Measurements from ENCODE around the gene DCC.

DCC gene

GRCh38 chr18:52518086-52518485 lies 178.1 kb downstream of the DCC start:
- Mint-ChIP-seq H3K36me3 (ENCODE audit: low read depth) (no peaks in the 10 kb centered on the region), H3K4me1 (peaks cover 7% of the 10 kb centered on the region), H3K4me3 (no peak overlapping the region), H3K27me3 (ENCODE audit: low read depth) (no peaks in the 10 kb centered on the region), H3K27ac (no peak overlapping the region), H3K9me3 (no peaks in the 10 kb centered on the region)
- no peak for TF ChIP-seq CTCF (IDR thresholded peaks at IDR 0.05; ENCODE audit: unreplicated experiment in 3 of 3)

- Mint-ChIP-seq H3K36me3 (ENCODE audit: low read depth) (no peaks in the 10 kb centered on the region), H3K4me1 (peaks cover 7% of the 10 kb centered on the region), H3K4me3 (no peak overlapping the region), H3K9me3 (no peaks in the 10 kb centered on the region), H3K27me3 (ENCODE audit: low read depth) (no peaks in the 10 kb centered on the region), H3K27ac (no peak overlapping the region)
- TF ChIP-seq CTCF (IDR thresholded peaks at IDR 0.05; ENCODE audit: unreplicated experiment in 3 of 3): no peak
These were observed 179.0 kb downstream of the DCC start for GRCh38 chr18:52519021-52519420.

GRCh38 chr18:52523566-52523965 lies 183.6 kb downstream of the DCC start:
- no peaks in the 10 kb centered on the region for H3K36me3 Mint-ChIP-seq (ENCODE audit: low read depth)
- H3K27me3 Mint-ChIP-seq (ENCODE audit: low read depth): no peaks in the 10 kb centered on the region
- no peak for TF ChIP-seq CTCF (IDR thresholded peaks at IDR 0.05; ENCODE audit: unreplicated experiment in 3 of 3)
- H3K9me3 Mint-ChIP-seq: peaks cover 3% of the 10 kb centered on the region
- H3K4me1 Mint-ChIP-seq: peaks cover 7% of the 10 kb centered on the region
- H3K4me3 Mint-ChIP-seq: no peak overlapping the region
- no peak overlapping the region for H3K27ac Mint-ChIP-seq

GRCh38 chr18:52531836-52532235 lies 191.8 kb downstream of the DCC start:
- H3K4me3 Mint-ChIP-seq: no peak overlapping the region
- H3K4me1 Mint-ChIP-seq: no peaks in the 10 kb centered on the region
- no peaks in the 10 kb centered on the region for H3K9me3 Mint-ChIP-seq
- H3K36me3 Mint-ChIP-seq (ENCODE audit: low read depth): no peaks in the 10 kb centered on the region
- no peak for TF ChIP-seq CTCF (IDR thresholded peaks at IDR 0.05; ENCODE audit: unreplicated experiment in 3 of 3)
- no peaks in the 10 kb centered on the region for H3K27me3 Mint-ChIP-seq (ENCODE audit: low read depth)
- no peak overlapping the region for H3K27ac Mint-ChIP-seq

GRCh38 chr18:52536039-52536438 lies 196.0 kb downstream of the DCC start:
- Mint-ChIP-seq H3K4me3 (no peak overlapping the region), H3K27ac (no peak overlapping the region), H3K36me3 (ENCODE audit: low read depth) (no peaks in the 10 kb centered on the region), H3K4me1 (no peaks in the 10 kb centered on the region), H3K27me3 (ENCODE audit: low read depth) (no peaks in the 10 kb centered on the region), H3K9me3 (no peaks in the 10 kb centered on the region)
- TF ChIP-seq CTCF (IDR thresholded peaks at IDR 0.05; ENCODE audit: unreplicated experiment in 3 of 3): no peak

- H3K36me3 Mint-ChIP-seq (ENCODE audit: low read depth): no peaks in the 10 kb centered on the region
- H3K4me3 Mint-ChIP-seq: no peak overlapping the region
- H3K9me3 Mint-ChIP-seq: no peaks in the 10 kb centered on the region
- H3K27me3 Mint-ChIP-seq (ENCODE audit: low read depth): no peaks in the 10 kb centered on the region
- TF ChIP-seq CTCF (IDR thresholded peaks at IDR 0.05; ENCODE audit: unreplicated experiment in 3 of 3): no peak
- H3K4me1 Mint-ChIP-seq: no peaks in the 10 kb centered on the region
- no peak overlapping the region for H3K27ac Mint-ChIP-seq
These were observed 197.3 kb downstream of the DCC start for GRCh38 chr18:52537261-52537660.

Measured in nephron (organoid).